H1 (cell line): ENCODE data around the gene LEFTY1. TPM values are rescaled to one million over a fixed set of nuclear protein-coding genes. Genes with fewer than 3 reads are reported as not detected.

ENCODE experiments used
- POLR2A ChIP-seq, 2 experiments: IDR thresholded peaks; 1 replicate in 1 of 2; 2 replicates in 1 of 2; pipeline ENCODE4 v1.6.1; 2011; ENCODE audit warnings: low read depth in 2 of 2, low read length in 2 of 2, mild to moderate bottlenecking in 2 of 2; ENCODE audit errors: control extremely low read depth in 1 of 2
- polyA plus RNA-seq, 7 experiments: library from polyadenylated mRNA; depleted of rRNA in 3 of 7; stranded (reverse) in 5 of 7; unstranded in 2 of 7; fragments of >200 nt in 5 of 7; fragments of 200-250 nt in 2 of 7; gene quantifications; 1 replicate in 5 of 7; 2 replicates in 1 of 7; 4 replicates in 1 of 7; pipeline versions ENCODE4 v1.2.1 to v1.2.3, GENCODE V29; 2011 to 2013; ENCODE audit warnings: missing spikeins in 2 of 7, mixed read lengths in 2 of 7
- total RNA-seq: library from RNA; stranded (reverse); fragmentation: NEBNext Ultra II Directional; extraction: Animal tissue kit (Norgen Biotek cat#: 25700); gene quantifications from 2 replicates; pipeline ENCODE4 v1.2.1, GENCODE V29; 2021

LEFTY1 gene
- total and polyA plus RNA-seq, 2 of the 8 experiments (the other 6 are each of a cell fraction or from before 2014, with no cell fraction given) = 4.5 to 11.7 TPM

- peak in 1 of 2 experiments; percentile 54; a peak in 1 of 3 replicates for TF ChIP-seq POLR2A (IDR thresholded peaks at IDR 0.05; ENCODE audit: control extremely low read depth in 1 of 2, low read depth in 2 of 2, low read length in 2 of 2)
Measured at GRCh38 chr1:225842074-225842473, 46.9 kb downstream of the LEFTY1 start (continued).
